Thyroid gland (tissue), 4 donors: ENCODE results near the gene TNNT2. TPM values are rescaled to one million over a fixed set of nuclear protein-coding genes. Genes with fewer than 3 reads are reported as not detected.
A peak's percentile ranks its signal among the peaks of the same experiment; 100 is the strongest.

Source experiments
- DNase-seq, 2 donors: peaks; one replicate each; pipeline ENCODE4 v3.0.0-alpha.2; 2019
- H3K27ac ChIP-seq, 3 donors: fragments of 200-600 bp; sonication (generic); 1 replicate in 2 of 3; 2 replicates in 1 of 3; pipeline ENCODE4 v1.5.1; 2016 to 2019; ENCODE audit warnings: mild to moderate bottlenecking in 1 of 3, moderate library complexity in 1 of 3
- H3K27me3 ChIP-seq: fragments of 200-600 bp; sonication (generic); one replicate; pipeline ENCODE4 v1.5.1; 2019
- H3K36me3 ChIP-seq, 2 donors: fragments of 200-600 bp; sonication (generic); one replicate each; pipeline ENCODE4 v1.5.1; 2016 to 2019
- H3K4me1 ChIP-seq, 2 donors: fragments of 200-600 bp; sonication (generic); one replicate each; pipeline ENCODE4 v1.5.1; 2017 to 2019
- H3K4me3 ChIP-seq, 3 donors: fragments of 200-600 bp; sonication (generic); replicated peaks in 1 of 3; 1 replicate in 2 of 3; 2 replicates in 1 of 3; pipeline ENCODE4 v1.5.1; 2016; ENCODE audit warnings: mild to moderate bottlenecking in 1 of 3
- H3K9me3 ChIP-seq: fragments of 200-600 bp; sonication (generic); one replicate; pipeline ENCODE4 v1.5.1; 2017
- CTCF ChIP-seq, 6 experiments: fragments of 200-600 bp in 3 of 6; fragments of 450-650 bp in 3 of 6; sonication (generic) in 3 of 6; IDR thresholded peaks; one replicate each; pipeline ENCODE4 v1.5.1; 2016 to 2019; ENCODE audit warnings: antibody characterized with exemption in 6 of 6, mild to moderate bottlenecking in 2 of 6, inconsistent platforms in 1 of 6, moderate library complexity in 1 of 6
- POLR2A ChIP-seq, 2 donors: fragments of 450-650 bp; IDR thresholded peaks; one replicate each; pipeline ENCODE4 v1.6.1; 2017; ENCODE audit warnings: antibody characterized with exemption in 2 of 2, mild to moderate bottlenecking in 2 of 2, moderate library complexity in 1 of 2
- WGBS, 2 donors: methylation state at CpG; one replicate each; pipeline ENCODE4 v1.1.5; 2017; 5-methylcytosine and 5-hydroxymethylcytosine counted together
- intact Hi-C: fragments of 100-400 bp; cut with DNase I; formaldehyde crosslinking; loops from one replicate; pipeline ENCODE4 v1.15.1; 2023
- total RNA-seq, 4 donors: library from RNA; depleted of rRNA; stranded (reverse); fragments of >200 nt; gene quantifications; one replicate each; pipeline ENCODE4 v1.2.3, GENCODE V29; 2016

Gene TNNT2
- total RNA-seq, 4 donors from 2014 or later = 0.24 TPM; not detected in 3

- Histone ChIP-seq H3K27ac (no peak overlapping the region), H3K4me1 (no peaks in the 10 kb centered on the region), H3K36me3 (no peaks in the 10 kb centered on the region), H3K9me3 (no peaks in the 10 kb centered on the region), H3K27me3 (no peaks in the 10 kb centered on the region), H3K4me3 (no peak overlapping the region)
- TF ChIP-seq POLR2A (IDR thresholded peaks at IDR 0.05) (no peak), CTCF (IDR thresholded peaks at IDR 0.05) (no peak)
- intact Hi-C loops = no loop called here
- DNase-seq = no peak
- 93 to 97% methylated on average over 11 of the region's 12 CpGs for WGBS, 2 donors
Observed at GRCh38 chr1:201322653-201323510, 54.6 kb downstream of the TNNT2 start.

- no peak for DNase-seq
- intact Hi-C loops = no loop called here
- no peak overlapping the region for H3K27ac ChIP-seq
- no peaks in the 10 kb centered on the region for H3K36me3 ChIP-seq
- H3K4me1 ChIP-seq = no peaks in the 10 kb centered on the region
- TF ChIP-seq POLR2A (IDR thresholded peaks at IDR 0.05) (no peak), CTCF (IDR thresholded peaks at IDR 0.05) (no peak)
- no peaks in the 10 kb centered on the region for H3K27me3 ChIP-seq
- H3K9me3 ChIP-seq = no peaks in the 10 kb centered on the region
- H3K4me3 ChIP-seq = no peak overlapping the region
- 89 to 94% methylated on average over 13 of the region's 15 CpGs for WGBS, 2 donors
Observed at GRCh38 chr1:201321826-201322390, 55.6 kb downstream of the TNNT2 start.

GRCh38 chr1:201320168-201320788 lies 57.2 kb downstream of the TNNT2 start:
- WGBS, 2 donors = 51 to 60% methylated on average over 11 to 12 of the region's 12 CpGs
- no peaks in the 10 kb centered on the region for H3K27me3 ChIP-seq
- intact Hi-C loops = no loop called here
- peak; percentile 37 to 43 for DNase-seq
- no peaks in the 10 kb centered on the region for H3K9me3 ChIP-seq
- no peak overlapping the region for H3K4me3 ChIP-seq
- H3K4me1 ChIP-seq = no peaks in the 10 kb centered on the region
- H3K36me3 ChIP-seq = no peaks in the 10 kb centered on the region
- no peak overlapping the region for H3K27ac ChIP-seq
- no peak for TF ChIP-seq POLR2A (IDR thresholded peaks at IDR 0.05)
- no peak for TF ChIP-seq CTCF (IDR thresholded peaks at IDR 0.05)

GRCh38 chr1:201319631-201320030 lies 57.8 kb downstream of the TNNT2 start:
- TF ChIP-seq POLR2A (IDR thresholded peaks at IDR 0.05) = no peak
- no peak for TF ChIP-seq CTCF (IDR thresholded peaks at IDR 0.05)
- Histone ChIP-seq H3K36me3 (no peaks in the 10 kb centered on the region), H3K4me1 (no peaks in the 10 kb centered on the region), H3K9me3 (no peaks in the 10 kb centered on the region), H3K27me3 (no peaks in the 10 kb centered on the region), H3K27ac (no peak overlapping the region), H3K4me3 (no peak overlapping the region)
- no peak for DNase-seq
- WGBS, 2 donors = 94 to 96% methylated on average over 3 to 6 of the region's 6 CpGs
- intact Hi-C loops = no loop called here
